NCI-H1436 (cell line): ENCODE measurements around the gene AKT3.
"Not testable (repeated sequence)": the region's sequence is repeated elsewhere in the genome, so short reads cannot be mapped to it uniquely, and the experiment has no call there.

Experiments
- DNase-seq: peaks from one replicate; lab custom pipeline; 2025; lab: John Stamatoyannopoulos, UW

The AKT3 gene

DNA sequence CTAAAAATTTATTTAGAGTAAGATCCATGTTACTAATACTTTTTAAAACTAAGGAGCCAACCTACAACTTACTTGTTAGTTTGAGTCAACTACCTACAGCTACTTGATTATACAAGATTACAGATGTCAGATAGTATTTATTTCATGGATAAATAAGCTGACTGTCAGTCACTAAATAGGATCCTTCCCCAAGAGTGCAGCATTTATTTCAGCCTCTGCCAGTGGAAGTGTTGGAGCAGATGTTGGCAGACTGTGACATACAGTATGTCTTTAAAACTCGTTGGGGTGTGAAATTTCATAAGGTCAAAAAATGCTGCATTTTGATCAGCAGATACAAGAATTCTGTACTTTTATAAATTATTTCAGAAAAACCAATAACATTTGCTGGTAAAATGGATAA, 156.2 kb downstream of the AKT3 start:
- no peak for DNase-seq

DNA sequence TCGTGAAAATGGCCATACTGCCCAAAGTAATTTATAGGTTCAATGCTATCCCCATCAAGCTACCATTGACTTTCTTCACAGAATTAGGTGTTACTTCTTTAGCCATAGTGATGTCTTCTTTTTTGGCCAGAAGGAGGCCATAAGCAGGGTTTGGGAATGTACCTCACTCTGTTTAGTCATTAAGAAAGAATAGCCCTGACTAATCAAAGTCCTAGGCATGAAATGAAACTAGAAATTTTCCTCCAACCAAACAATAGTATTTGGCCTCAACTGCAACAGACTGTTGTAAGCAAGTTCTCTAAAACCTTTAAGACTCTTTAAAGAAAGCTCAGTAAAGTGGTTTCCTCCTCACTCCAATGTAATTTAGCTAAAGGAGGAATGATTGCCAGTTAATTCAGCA, 163.9 kb downstream of the AKT3 start:
- no peak for DNase-seq

DNA sequence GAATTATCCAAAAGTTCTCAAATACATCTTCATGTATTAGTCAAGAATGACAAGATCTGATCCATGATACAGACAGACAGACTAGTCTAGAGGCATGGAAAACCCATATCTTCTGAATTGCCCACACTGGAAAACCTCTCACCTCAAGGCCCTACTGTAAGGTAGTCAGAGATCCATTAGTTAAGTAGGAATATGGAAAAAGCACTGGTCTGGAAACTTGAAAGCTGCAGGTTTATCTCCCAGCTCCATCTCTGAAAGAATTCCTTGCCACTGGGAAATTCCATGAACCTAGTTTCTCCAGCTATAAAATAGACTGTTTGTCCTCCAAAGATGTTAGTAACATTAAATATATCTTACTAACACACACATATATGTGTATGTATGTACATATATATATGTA, 169.2 kb downstream of the AKT3 start:
- no peak for DNase-seq

DNA sequence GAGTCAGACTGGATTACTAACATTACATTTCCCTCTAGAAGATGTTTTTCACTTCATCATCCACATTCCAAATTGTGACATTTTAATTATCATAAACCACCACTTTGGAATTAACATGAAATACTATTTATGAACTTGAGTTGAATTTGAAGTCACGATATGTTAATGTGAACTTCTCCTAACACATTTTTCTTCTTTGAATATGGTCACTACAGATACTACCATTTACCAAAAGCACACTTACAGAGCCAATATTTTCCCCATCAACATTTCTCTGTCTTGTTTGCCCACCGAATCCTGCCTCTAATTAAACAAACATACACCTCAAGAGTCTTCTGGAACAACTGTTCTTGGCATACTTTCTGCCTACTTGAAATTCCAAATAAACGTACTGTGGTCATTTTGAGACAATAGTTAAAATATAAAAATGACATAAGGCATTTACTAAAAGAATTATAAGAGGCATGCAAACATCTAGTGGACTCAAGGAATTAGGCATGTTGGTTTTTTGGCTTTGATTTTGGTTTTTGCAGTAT, 177.4 kb downstream of the AKT3 start:
- no peak for DNase-seq

DNA sequence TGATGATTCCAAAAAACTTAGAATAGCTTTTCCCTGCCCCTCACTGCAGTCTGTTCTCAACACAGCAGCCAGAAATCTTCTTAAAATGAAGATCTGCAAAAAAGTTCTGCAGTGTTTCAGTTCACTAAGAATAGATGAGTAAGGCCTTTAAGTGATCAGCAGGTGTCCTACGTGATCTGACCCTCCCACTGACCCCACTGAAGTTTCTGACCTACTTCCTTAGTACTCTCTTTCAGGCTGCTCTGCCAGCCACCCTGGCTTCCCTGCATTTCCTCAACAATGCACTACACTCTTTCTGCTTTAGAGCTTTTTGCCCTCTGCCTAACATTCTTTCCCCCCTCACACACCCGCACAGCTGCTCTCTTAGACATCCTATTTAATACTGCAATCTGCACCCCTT, 182.5 kb downstream of the AKT3 start:
- no peak for DNase-seq

DNA sequence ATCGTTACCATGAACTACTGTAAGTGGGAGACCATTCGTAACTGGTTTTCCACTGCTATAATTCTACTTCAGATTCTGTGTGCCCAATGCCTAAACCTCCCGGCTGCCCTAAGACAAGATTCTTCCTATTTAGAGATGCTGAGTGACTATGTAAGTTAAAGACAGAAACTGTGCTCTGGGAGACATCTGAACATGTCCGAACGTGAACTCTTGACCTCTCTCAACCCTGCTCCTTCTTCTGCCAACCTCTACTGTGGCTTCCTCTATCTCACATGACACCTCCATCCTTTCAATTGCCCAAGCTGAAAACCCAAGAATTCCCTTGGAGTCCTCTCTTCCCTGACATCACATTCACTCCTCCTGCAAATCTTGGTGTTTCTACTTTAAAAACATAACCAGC, 182.9 kb downstream of the AKT3 start:
- no peak for DNase-seq

DNA sequence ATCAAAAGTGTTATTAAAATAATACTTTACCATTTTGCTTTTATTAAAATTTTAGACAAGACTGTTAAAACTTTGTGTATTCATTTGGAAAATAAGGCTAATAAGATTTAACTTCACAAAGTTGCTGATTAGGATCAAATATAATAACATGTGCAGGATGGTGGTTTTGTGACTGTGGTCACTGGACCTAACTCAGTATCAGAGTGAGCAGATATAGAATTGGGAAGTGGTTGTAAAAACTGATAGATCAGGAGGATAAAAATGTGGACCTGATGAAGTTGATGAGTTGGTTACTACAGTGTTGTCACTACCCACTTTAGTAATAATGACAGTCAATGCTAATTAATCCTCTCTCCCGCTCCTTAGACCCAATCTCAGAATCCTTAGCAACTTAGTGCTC, 186.4 kb downstream of the AKT3 start:
- no peak for DNase-seq

DNA sequence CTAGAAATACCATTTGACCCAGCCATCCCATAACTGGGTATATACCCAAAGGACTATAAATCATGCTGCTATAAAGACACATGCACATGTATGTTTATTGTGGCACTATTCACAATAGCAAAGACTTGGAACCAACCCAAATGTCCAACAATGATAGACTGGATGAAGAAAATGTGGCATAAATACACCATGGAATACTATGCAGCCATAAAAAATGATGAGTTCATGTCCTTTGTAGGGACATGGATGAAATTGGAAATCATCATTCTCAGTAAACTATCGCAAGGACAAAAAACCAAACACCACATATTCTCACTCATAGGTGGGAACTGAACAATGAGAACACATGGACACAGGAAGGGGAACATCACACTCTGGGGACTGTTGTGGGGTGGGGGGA, 187.9 kb downstream of the AKT3 start:
- DNase-seq: not testable (repeated sequence)

DNA sequence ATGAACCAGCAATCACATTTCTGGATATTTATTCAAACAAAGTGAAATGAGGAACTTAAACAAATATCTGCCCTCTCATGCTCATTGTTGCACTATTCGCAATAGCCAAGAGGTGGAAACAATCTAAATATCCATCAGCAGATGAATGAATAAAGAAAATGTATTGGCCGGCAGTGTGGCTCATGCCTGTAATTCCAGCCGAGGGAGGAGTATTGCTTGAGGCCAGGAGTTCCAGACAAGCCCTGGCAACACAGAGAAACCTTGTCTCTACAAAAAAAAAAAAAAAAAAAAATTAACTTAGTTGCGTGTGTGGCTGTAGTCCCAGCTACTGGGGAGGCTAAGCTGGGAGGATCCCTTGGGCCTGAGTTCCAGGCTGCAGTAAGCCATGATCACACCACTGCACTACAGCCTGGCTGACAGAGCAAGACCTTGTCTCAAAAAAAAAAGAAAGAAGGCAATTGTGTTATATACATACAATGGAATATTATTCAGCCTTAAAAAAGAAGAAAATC, 191.4 kb downstream of the AKT3 start:
- DNase-seq: no peak

DNA sequence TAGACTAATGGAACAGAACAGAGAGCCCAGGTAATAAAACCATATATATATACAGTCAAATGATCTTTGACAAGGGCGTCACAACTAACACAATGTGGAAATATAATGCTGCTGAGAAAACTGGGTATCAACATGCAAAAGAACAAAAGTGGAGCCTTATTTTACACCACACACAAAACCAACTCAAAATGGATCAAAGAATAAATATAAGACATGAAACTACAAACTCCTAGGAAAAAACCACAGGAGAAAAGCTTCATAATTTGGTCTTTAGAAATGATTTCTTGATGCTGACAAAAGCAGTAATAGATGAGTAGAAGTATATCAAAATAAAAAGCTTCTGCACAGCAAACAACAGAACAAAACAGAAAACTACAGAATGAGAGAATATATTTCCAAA, 192.2 kb downstream of the AKT3 start:
- DNase-seq: no peak

DNA sequence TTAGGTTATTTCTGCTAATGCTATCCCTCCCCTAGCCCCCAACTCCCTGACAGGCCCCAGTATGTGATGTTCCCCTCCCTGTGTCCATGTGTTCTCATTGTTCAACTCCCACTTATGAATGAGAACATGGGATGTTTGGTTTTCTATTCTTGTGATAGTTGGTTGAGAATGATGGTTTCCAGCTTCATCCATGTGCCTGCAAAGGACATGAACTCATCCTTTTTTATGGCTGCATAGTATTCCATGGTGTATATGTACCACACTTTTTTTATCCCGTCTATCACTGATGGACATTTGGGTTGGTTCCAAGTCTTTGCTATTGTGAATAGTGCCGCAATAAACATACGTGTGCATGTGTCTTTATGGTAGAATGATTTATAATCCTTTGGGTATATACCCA, 200.5 kb downstream of the AKT3 start:
- DNase-seq: not testable (repeated sequence)

DNA sequence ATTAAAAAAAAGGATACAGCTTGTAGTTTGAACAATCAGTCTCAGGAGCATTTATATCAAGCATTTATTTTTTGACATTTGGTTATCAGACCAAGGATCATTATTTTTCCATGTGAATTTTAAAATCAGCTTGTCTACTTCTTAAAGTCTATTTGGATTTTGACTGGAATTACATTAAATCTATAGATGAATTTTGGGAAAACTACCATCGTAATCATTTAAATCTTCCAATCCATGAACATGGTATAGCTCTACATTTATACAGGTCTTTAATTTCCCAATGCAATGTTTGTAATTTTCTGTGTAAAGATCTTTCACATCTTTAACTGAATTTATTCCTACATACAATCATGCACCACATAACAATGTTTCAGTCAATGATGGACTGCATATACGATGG, 203.2 kb downstream of the AKT3 start:
- no peak for DNase-seq

DNA sequence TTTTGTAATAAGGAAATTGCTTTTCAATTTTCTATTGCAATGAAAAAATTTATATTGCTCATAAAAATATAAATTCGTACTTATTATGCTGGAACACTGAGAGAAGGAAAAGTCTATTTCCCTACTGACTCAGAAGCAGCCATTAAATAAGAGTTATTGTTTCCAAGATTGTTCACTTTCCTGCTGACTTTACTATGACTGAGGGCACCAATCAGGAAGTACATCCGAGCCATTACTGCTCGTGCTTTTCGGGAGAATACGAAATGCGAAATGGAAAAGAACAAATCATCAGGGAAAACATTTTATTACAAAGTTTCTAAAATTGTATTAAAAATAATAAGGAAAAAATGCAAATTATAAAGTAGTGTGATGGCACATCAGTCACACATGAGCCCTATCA, 204.8 kb downstream of the AKT3 start:
- no peak for DNase-seq

DNA sequence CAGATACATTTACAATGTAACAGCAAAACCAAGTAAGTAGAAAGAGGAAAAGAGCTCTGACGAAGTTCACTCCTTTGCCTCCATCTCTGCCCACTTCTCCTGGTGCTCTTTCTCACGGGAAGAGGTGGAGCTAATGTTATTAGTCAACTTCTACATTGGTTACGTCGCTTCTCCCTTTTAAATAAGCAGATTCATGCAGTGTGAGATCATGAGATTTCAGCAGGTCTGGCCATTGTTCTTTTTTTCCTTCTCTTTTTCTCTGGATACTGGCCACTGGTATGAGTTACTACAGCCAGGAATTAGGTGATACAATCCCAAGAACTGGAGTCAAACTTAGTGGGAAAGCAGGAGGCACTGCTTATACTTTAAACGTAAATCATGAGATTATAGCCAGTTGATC, 207.1 kb downstream of the AKT3 start:
- no peak for DNase-seq

DNA sequence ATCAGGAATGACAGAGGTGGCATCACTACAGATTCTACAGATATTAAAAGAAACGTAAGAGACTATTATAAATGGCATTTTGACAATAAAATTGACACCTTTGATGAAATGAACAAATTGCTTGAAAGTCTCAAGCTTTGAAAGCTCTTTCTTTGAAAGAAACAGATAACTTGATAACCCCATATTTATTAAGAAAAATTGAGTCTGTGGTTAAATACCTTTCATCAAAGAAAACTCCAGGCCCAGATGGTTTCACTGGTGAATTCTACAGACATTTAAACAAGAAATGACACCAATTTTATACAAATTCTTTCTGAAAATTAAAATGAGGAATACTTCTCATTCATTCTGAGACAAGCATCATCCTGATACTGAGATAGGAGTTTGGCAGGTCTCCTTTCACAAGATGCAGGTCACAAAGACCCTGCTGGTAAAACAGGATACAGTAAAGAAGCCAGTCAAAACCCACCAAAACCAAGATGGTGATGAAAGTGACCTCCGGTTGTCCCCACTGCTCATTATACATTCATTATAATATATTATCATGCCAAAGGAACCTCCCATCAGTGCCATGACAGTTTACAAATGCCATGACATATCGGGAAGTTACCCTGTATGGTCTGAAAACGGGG, 210.9 kb downstream of the AKT3 start:
- DNase-seq: no peak

DNA sequence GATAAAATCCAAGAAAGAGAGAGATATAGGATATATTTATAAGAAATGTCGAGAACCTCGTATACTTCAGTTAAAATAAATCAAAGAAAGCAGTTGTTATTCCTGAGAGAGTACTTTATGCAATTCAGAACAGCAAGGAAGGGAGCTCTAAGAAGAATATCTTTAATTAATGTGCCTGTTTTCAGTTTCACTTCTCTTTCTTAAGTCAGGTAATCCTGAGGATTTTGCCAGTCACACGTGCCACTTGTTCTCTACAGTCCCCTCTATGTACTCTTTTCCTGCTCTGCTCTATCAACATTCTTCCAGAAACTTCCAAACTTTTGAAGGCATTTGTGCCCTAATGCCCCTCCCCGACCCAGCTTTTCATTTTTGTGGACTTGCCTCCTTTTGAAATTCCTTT, 211.9 kb downstream of the AKT3 start:
- no peak for DNase-seq

DNA sequence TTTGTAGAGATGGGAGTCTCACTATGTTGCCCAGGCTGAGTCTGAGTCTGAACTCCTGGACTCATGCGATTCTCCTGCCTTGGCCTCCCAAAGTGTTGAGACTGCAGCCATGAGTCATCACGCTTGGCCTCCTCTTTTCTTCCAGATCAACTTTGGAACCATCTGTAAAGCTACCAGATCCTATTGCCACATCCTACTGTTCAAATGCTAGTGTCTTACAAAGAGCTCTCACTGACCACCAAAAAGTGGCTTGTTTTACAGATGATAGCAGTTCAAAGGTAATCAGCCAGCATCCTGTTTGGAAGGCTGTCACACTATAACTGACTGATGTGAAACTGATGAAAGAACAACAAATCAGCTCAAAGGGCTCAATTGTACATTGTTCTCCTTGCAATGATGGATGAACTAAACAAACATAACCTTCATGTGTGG, 221.6 kb downstream of the AKT3 start:
- DNase-seq: no peak

DNA sequence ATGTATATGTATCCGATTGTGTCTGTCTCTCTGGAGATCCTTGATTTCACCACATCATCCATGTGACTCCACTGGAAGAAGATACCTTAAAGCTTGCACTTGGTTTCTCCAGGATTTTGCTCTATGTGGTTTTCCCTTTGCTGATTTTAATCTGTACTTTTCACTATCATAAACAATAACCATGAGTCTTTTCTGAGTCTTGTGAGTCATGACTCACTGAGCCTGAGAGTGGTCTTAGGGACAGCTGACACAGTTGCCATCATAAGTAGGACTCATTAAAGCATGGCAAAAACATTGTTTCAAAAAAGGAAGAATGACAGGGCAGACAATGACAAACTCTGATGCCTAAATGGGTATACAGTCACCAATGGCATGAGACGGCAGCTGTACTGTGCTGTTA, 226.2 kb downstream of the AKT3 start:
- DNase-seq: no peak

DNA sequence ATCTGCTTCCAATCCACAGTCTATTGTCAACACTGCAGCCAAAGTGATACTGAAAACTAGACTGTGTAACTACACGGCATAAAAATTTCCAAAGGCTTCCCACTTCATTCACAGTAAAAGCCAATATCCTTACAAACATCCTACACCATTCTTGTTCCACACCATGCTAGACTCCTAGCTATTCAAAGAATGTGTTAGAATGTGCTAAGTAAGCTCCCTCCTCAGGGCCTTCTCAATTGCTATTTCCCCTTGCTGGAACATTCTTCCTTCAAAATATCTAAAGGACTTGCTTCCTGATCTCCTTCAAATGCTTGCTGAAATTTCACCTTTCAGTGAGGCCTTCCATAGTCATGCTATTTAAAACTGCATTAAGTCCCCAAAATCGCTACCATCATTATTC, 228.1 kb downstream of the AKT3 start:
- no peak for DNase-seq

DNA sequence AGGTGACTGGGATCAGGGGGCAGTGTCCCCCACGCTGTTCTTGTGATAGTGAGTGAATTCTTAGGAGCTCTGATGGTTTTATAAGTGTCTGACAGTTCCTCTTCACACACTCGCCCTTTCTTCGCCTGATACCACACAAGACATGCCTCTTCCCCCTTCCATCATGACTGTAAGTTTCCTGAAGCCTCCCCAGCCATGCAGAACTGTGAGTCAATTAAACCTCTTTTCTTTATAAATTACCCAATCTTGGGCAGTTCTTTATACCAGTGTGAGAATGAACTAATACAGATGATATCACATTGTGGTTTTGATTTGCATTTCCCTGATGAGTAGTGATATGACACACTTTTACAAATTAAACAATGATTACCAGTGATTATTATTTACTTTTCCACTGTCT, 229.9 kb downstream of the AKT3 start:
- no peak for DNase-seq

DNA sequence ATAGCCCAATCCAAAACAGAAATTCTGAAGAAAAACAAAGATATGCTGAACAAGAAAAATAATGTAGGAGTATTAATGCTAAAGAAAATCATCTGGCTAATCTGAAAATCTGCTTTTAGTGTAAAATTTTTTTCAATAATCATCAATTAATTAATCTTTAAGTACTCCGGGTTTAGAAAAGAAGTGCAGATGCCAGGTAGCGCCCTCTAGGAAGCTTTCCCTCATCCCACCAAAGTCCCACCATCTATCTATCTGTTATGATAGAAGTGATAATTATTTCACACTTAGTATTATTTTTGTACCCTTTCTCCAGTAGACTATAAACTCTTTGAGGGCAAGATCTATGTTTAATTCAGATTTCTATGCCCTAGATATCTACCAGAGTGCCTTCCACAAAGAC, 240.3 kb downstream of the AKT3 start:
- no peak for DNase-seq

DNA sequence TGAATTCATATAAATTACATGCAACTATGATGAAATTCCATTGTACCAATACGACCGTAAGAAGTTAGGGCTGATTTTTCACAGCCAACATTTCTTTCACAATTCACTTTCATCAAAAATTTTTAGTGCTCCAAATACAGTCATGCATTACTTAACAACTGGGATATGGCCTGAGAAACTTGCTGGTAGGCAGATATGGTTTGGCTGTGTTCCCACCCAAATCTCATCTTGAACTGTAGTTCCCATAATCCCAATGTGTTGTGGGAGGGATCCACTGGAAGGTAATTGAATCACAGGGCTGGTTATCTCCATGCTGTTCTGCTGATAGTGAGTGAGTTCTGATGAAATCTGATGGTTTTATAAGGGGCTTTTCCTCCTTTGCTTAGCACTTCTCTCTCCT, 244.4 kb downstream of the AKT3 start:
- no peak for DNase-seq

DNA sequence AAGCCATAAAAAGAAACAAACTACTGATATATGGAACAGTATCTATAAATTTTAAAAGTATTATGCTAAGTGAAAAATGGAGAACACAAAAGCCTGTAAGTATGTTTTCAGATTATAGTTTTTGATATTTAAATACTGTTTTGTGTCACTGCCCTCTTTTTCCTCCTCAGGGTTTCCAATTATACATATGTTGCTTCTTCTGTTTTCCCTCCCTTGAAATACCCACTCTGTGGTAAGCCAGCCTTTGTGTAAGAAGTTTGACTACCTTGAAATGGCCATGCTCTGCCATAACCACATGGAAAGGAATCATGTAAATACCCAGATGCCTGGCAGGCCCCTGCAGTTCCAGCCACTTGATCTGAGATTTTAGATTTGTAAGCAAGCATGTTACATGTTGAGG, 248.3 kb downstream of the AKT3 start:
- no peak for DNase-seq

DNA sequence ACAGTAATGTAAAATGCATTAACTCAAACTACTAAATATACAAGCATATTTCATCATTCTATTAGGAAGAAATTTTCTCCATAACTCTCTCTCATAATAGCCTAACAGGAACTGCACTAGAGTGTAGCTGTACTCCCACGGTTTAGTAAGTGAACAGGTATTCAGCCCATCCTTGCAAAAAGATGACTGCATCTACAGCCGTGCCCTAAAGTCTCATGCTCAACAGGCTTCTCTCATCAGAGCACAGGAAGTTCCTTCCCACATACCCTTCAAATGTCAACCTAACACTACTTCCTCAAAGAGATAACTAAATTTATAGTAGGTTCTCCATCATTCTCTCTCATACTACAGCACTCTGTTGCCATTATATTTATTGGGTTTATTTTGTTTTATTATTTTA, 251.6 kb downstream of the AKT3 start:
- DNase-seq: no peak
